Measurements from ENCODE around the gene GPNMB. TPM values are rescaled to one million over a fixed set of nuclear protein-coding genes. Genes with fewer than 3 reads are reported as not detected.

The GPNMB gene
- total RNA-seq, 1 experiment from 2014 or later, result 1.2 TPM

- H4K5ac ChIP-seq (ENCODE audit: insufficient read length, low read depth, low read length), result no peak overlapping the region
- peaks cover 10% of the 10 kb centered on the region; the same call in 1 of the 2 replicates for H3K79me2 ChIP-seq (ENCODE audit: insufficient read depth, low read length)
- no peak overlapping the region for H3K23ac ChIP-seq (ENCODE audit: insufficient read length, low read depth, low read length)
- H3K14ac ChIP-seq (ENCODE audit: insufficient read depth, low read length), result no peak overlapping the region
- H2BK120ac ChIP-seq (ENCODE audit: low read depth, low read length, poor library complexity, severe bottlenecking), result no peak overlapping the region
- H3K4me2 ChIP-seq (ENCODE audit: insufficient read depth, insufficient read length, low read length), result peak overlapping the region; percentile 99
- no peak overlapping the region for H2BK5ac ChIP-seq (ENCODE audit: insufficient read length, low read length)
- no peaks in the 10 kb centered on the region for H3K9me3 ChIP-seq (ENCODE audit: control insufficient read depth, low read depth, low read length)
- Mint-ChIP-seq H3K4me1 (peaks cover 18 to 19% of the 10 kb centered on the region in 2 experiments), H3K9me3 (no peaks in the 10 kb centered on the region), H3K4me3 (peak overlapping the region; percentile 93 to 94), H3K36me3 (ENCODE audit: insufficient read depth in 1 of 3, low read depth in 3 of 3) (peaks cover 9 to 23% (median 22%) of the 10 kb centered on the region in 3 experiments; a peak in 6 of 7 replicates), H3K27me3 (ENCODE audit: low read depth) (peaks cover 22% of the 10 kb centered on the region), H3K27ac (peak overlapping the region in 2 of 3 experiments; percentile 74 to 93; a peak in 2 of 7 replicates)
- H3K18ac ChIP-seq (ENCODE audit: insufficient read length, low read depth, low read length), result no peak overlapping the region
- H3K79me1 ChIP-seq (ENCODE audit: insufficient read depth, low read depth, low read length, poor library complexity, severe bottlenecking), result no peaks in the 10 kb centered on the region
- H3K27ac ChIP-seq (ENCODE audit: insufficient read length, low read depth, low read length), result no peak overlapping the region
- no CpG with 5 or more reads among the region's 11 CpGs for WGBS (ENCODE audit: extremely low coverage, insufficient read length, low lambda C conversion rate)
- H3T11ph ChIP-seq (ENCODE audit: low read length), result no peak overlapping the region
- H3K9ac ChIP-seq (ENCODE audit: extremely low read depth, insufficient read length, low read length), result no peak overlapping the region
- no peaks in the 10 kb centered on the region for H4K20me1 ChIP-seq (ENCODE audit: control insufficient read depth, insufficient read depth, insufficient read length)
- no peak overlapping the region for H2BK20ac ChIP-seq (ENCODE audit: low read depth, low read length, poor library complexity, severe bottlenecking)
- no peak overlapping the region for H2AK5ac ChIP-seq (ENCODE audit: insufficient read length, low read length)
- H2AFZ ChIP-seq (ENCODE audit: low read length), result peak overlapping the region; percentile 26
- H3K4me1 ChIP-seq (ENCODE audit: insufficient read depth, low read length), result peaks cover 2% of the 10 kb centered on the region; the same call in 1 of the 2 replicates
- peaks cover 8% of the 10 kb centered on the region for H3K23me2 ChIP-seq (ENCODE audit: insufficient read length, low read depth, low read length, poor library complexity, severe bottlenecking)
- no peak overlapping the region for H4K91ac ChIP-seq (ENCODE audit: insufficient read length, low read depth, low read length)
- H3K27me3 ChIP-seq (ENCODE audit: insufficient read depth, low read length), result no peaks in the 10 kb centered on the region
- no peak overlapping the region for H2BK15ac ChIP-seq (ENCODE audit: low read depth, low read length)
- H2BK12ac ChIP-seq (ENCODE audit: insufficient read length, low read depth, low read length), result no peak overlapping the region
- DNase-seq, result no peak
- no peak for TF ChIP-seq CTCF (conservative IDR thresholded peaks at IDR 0.05)
- H4K8ac ChIP-seq (replicated peaks; ENCODE audit: insufficient read length, low read depth, low read length), result no peak overlapping the region
- no peak overlapping the region for H3K56ac ChIP-seq (ENCODE audit: insufficient read length, low read depth, low read length)
- H3K4ac ChIP-seq (ENCODE audit: low read depth, low read length), result no peak overlapping the region
Observed at GRCh38 chr7:23298141-23298881, 51.7 kb downstream of the GPNMB start.
